ENCODE measurements around the gene EPAS1. TPM values are rescaled to one million over a fixed set of nuclear protein-coding genes. Genes with fewer than 3 reads are reported as not detected.

The EPAS1 gene
- total and polyA plus RNA-seq, 2 of the 8 experiments (the other 6 are each of a cell fraction or from before 2014, with no cell fraction given): 2.0 to 4.9 TPM

GRCh38 chr2:46328291-46328690 lies 31.1 kb downstream of the EPAS1 start:
- no peak for TF ChIP-seq JUN (IDR thresholded peaks at IDR 0.05; ENCODE audit: low read depth, low read length)
- Histone ChIP-seq H2BK120ac (replicated peaks; ENCODE audit: low read depth, low read length) (no peak overlapping the region), H3K9ac (replicated peaks in 1 of 4; ENCODE audit: extremely low read depth in 1 of 4, low read depth in 3 of 4, low read length in 3 of 4) (no peak overlapping the region), H2BK12ac (ENCODE audit: low read depth, low read length) (no peak overlapping the region), H2BK5ac (ENCODE audit: low read depth, low read length) (no peak overlapping the region), H3K23me2 (ENCODE audit: low read depth, low read length) (no peaks in the 10 kb centered on the region), H3K27ac (ENCODE audit: low read depth, low read length) (no peak overlapping the region), H4K91ac (replicated peaks; ENCODE audit: insufficient read length, low read length) (no peak overlapping the region), H4K20me1 (replicated peaks in 1 of 2; ENCODE audit: control insufficient read depth in 1 of 2, insufficient read depth in 2 of 2, low read length in 2 of 2) (no peaks in the 10 kb centered on the region), H3K4ac (replicated peaks; ENCODE audit: insufficient read length, low read depth, low read length) (no peak overlapping the region), H3K18ac (ENCODE audit: extremely low read depth, low read length) (no peak overlapping the region), H3K79me1 (ENCODE audit: low read depth, low read length) (no peaks in the 10 kb centered on the region), H2AK5ac (ENCODE audit: low read depth, low read length) (no peak overlapping the region), H3K36me3 (ENCODE audit: control insufficient read depth in 2 of 4, insufficient read depth in 4 of 4, low read length in 3 of 4) (no peaks in the 10 kb centered on the region), H3K23ac (ENCODE audit: insufficient read length) (no peak overlapping the region), H3K14ac (ENCODE audit: insufficient read length) (no peak overlapping the region), H4K8ac (ENCODE audit: extremely low read depth, insufficient read depth, low read length) (no peak overlapping the region), H2AFZ (ENCODE audit: low read length) (no peak overlapping the region), H2BK15ac (ENCODE audit: low read length) (no peak overlapping the region), H2BK20ac (ENCODE audit: low read length) (no peak overlapping the region), H3K4me2 (ENCODE audit: insufficient read depth in 1 of 2, low read depth in 2 of 2, low read length in 2 of 2) (no peak overlapping the region), H3K27me3 (replicated peaks in 1 of 4; ENCODE audit: control insufficient read depth in 3 of 4, extremely low read depth in 1 of 4, insufficient read depth in 3 of 4, low read length in 3 of 4) (no peaks in the 10 kb centered on the region; a peak in 2 of 7 replicates), H3K4me1 (replicated peaks in 1 of 4; ENCODE audit: control insufficient read depth in 3 of 4, insufficient read depth in 4 of 4, low read length in 3 of 4) (peaks cover 0 to 7% (median 2%) of the 10 kb centered on the region in 4 experiments; a peak in 4 of 7 replicates), H4K5ac (ENCODE audit: insufficient read length, low read depth, low read length) (no peak overlapping the region), H3K79me2 (ENCODE audit: control insufficient read depth in 1 of 2, insufficient read depth in 2 of 2, low read length in 2 of 2) (no peaks in the 10 kb centered on the region), H3K4me3 (ENCODE audit: extremely low read depth in 1 of 4, insufficient read depth in 2 of 4, low read depth in 3 of 4, low read length in 4 of 4) (no peak overlapping the region), H3K9me3 (ENCODE audit: insufficient read depth in 2 of 2, low read depth in 1 of 2, low read length in 1 of 2) (no peaks in the 10 kb centered on the region), H3K56ac (replicated peaks; ENCODE audit: insufficient read length, low read depth, low read length) (no peak overlapping the region)
- ChIA-PET POLR2A (ENCODE audit: partially characterized antibody) (no interaction called here), CTCF (ENCODE audit: partially characterized antibody) (interaction anchor here (0.6 to 2.5 kb wide), 22 partner anchors 7 to 248 kb away, joined by 3 to 14 read pairs (median 4); no protein-coding TSS in a partner anchor)
- WGBS, 2 experiments (ENCODE audit: extremely low coverage in 1 of 2, insufficient coverage in 1 of 2, insufficient read length in 1 of 2, insufficient replicate concordance in 2 of 2, low coverage in 1 of 2, low lambda C conversion rate in 2 of 2, missing lambda C conversion rate in 1 of 2): 100% methylated on average over 1 of the region's 1 CpG; no CpG with 5 or more reads in 1 of the 2 experiments
- FAIRE-seq (no peak), DNase-seq (ENCODE audit: low read depth in 1 of 2, low spot score in 2 of 2) (no peak)
